ENCODE data around the gene HFE.
A peak's percentile ranks its signal among the peaks of the same experiment; 100 is the strongest.
"Not testable (repeated sequence)": the region's sequence is repeated elsewhere in the genome, so short reads cannot be mapped to it uniquely, and the experiment has no call there.

The HFE gene

GRCh38 chr6:26053992-26054780 lies 33.0 kb upstream of the HFE start:
- DNase-seq (ENCODE audit: low spot score in 2 of 2), result no peak
- H3K4me3 Mint-ChIP-seq, result peak overlapping the region; percentile 86
- H3K4me1 Mint-ChIP-seq, result peaks cover 26% of the 10 kb centered on the region
- H3K27me3 Mint-ChIP-seq, result no peaks in the 10 kb centered on the region
- no peaks in the 10 kb centered on the region for H3K9me3 Mint-ChIP-seq
- peak overlapping the region; percentile 90 for H3K27ac Mint-ChIP-seq (ENCODE audit: low read depth)
- peaks cover 29% of the 10 kb centered on the region for H3K36me3 Mint-ChIP-seq (ENCODE audit: insufficient read depth)
- no peak for ATAC-seq (replicated peaks; ENCODE audit: extremely low read depth, poor library complexity, severe bottlenecking)

DNA sequence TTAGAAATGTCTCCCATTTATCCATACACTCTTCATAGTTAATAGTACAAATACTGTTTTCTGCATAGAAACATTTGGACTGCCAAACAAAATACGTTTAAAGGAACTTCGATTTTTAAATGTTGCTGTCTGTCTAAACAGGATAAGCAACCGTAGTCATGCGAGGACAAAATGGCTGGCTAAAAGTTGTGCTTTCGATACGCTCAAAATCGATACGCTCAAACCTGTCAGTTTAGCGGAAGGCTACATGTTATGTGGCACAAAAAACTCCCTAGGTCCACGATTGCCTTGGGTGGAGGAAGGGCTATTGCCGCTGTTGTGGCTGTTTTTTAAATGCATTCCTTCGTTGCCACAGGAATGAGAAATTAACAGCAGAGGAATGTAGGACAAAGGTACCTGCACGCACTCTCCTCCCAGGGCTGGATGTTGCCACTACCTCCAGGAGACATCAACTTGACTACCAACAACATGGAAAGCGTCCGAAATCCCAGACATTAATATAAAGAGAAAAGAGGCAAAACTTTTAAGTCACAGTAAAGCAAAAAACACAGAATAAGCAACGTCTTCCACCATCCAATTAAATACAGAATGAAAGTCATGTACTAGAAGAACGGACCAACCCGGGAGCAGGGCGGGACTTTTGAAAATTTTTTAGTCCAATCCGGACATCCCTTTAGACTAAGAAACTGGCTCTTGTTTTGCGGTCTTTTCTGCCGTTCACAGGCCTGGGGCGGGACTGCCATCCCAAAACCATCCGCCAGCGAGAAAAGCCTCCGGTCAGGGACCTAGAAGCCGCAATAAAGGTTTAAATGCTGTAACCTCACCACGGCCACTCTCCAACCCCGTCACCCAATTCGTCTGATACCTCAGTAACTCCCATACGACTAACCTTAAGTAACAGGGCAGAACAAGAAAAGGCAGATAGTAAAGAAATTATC lies 32.2 kb upstream of the HFE start:
- Mint-ChIP-seq H3K4me1 (peaks cover 26% of the 10 kb centered on the region), H3K9me3 (no peaks in the 10 kb centered on the region), H3K27me3 (no peaks in the 10 kb centered on the region), H3K4me3 (peak overlapping the region; percentile 86), H3K27ac (ENCODE audit: low read depth) (peak overlapping the region; percentile 90), H3K36me3 (ENCODE audit: insufficient read depth) (peaks cover 29% of the 10 kb centered on the region)
- ATAC-seq (replicated peaks; ENCODE audit: extremely low read depth, poor library complexity, severe bottlenecking) (peak; percentile 71), DNase-seq (ENCODE audit: low spot score in 2 of 2) (peak; percentile 70 to 85)

GRCh38 chr6:26055719-26056582 lies 31.3 kb upstream of the HFE start:
- Mint-ChIP-seq H3K9me3 (no peaks in the 10 kb centered on the region), H3K27ac (ENCODE audit: low read depth) (peak overlapping the region; percentile 90), H3K4me3 (peak overlapping the region; percentile 86), H3K4me1 (peaks cover 26% of the 10 kb centered on the region), H3K27me3 (no peaks in the 10 kb centered on the region), H3K36me3 (ENCODE audit: insufficient read depth) (peaks cover 29% of the 10 kb centered on the region)
- peak; percentile 74 for ATAC-seq (replicated peaks; ENCODE audit: extremely low read depth, poor library complexity, severe bottlenecking)
- peak; percentile 81 to 90 for DNase-seq (ENCODE audit: low spot score in 2 of 2)

DNA sequence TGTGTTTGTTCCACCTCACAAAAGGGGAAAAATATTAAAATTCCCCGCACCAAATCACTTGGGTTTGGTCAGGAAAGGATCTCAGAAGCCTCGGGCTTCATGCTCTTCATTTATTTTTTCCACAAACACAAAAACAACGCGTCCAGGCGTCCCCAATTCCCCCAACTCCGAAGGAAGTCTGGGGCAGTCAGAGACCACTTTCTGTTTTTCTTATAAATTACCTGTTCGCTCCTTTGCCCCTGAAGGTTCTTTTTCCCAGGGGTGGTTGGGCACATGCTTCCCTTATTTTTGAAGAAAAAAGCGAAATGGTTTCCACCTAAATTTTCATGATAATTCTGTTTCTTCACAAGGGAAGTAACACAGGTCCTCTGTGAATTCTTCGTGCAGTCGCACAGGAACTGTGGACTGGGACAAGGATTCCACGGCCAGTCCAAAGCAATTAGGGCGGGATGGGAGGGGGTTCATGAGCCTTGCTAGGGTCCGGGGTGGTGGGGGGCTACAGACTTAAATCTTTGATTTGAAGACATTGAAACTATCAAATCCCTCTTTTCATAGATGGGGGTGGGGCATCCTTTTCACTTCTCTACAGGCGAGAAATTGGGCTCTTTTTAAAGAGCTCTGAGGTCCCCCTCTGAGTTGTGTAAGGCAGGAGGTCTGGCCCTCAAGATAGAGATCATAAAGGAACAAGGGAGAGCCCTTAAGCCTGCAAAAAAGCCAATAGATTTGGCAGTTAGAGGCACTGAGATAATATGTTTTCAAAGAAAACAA lies 30.5 kb upstream of the HFE start:
- DNase-seq (ENCODE audit: low spot score in 2 of 2), result peak in 1 of 2 donors; percentile 17
- Mint-ChIP-seq H3K36me3 (ENCODE audit: insufficient read depth) (peaks cover 29% of the 10 kb centered on the region), H3K27me3 (no peaks in the 10 kb centered on the region), H3K4me3 (peak overlapping the region; percentile 86), H3K9me3 (no peaks in the 10 kb centered on the region), H3K27ac (ENCODE audit: low read depth) (peak overlapping the region; percentile 90), H3K4me1 (peaks cover 26% of the 10 kb centered on the region)
- no peak for ATAC-seq (replicated peaks; ENCODE audit: extremely low read depth, poor library complexity, severe bottlenecking)

DNA sequence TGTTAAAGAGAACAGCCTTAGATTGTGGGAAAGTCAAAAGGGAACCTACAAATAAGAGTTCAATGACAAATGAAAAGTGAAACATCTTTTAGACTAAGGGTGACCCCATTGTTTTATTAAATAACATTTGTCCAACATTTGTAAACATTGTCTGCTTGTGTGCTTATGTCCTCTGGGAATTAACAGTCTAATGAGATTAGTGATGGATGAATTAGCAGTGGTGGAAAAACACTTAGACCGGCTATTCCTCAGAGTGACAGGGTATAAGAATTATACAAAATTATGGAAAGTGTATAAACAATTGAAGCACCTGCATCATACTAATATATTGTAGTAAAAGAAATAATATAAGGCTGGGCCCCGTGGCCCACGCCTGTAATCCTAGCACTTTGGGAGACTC lies 29.3 kb upstream of the HFE start:
- H3K4me1 Mint-ChIP-seq, result peaks cover 26% of the 10 kb centered on the region
- ATAC-seq (replicated peaks; ENCODE audit: extremely low read depth, poor library complexity, severe bottlenecking) (no peak), DNase-seq (ENCODE audit: low spot score in 2 of 2) (no peak)
- peak overlapping the region; percentile 57 for H3K27ac Mint-ChIP-seq (ENCODE audit: low read depth)
- H3K4me3 Mint-ChIP-seq, result no peak overlapping the region
- no peaks in the 10 kb centered on the region for H3K27me3 Mint-ChIP-seq
- peaks cover 29% of the 10 kb centered on the region for H3K36me3 Mint-ChIP-seq (ENCODE audit: insufficient read depth)
- no peaks in the 10 kb centered on the region for H3K9me3 Mint-ChIP-seq

- not testable (repeated sequence) for H3K27me3 Mint-ChIP-seq; H3K4me3 Mint-ChIP-seq; ATAC-seq (replicated peaks; ENCODE audit: extremely low read depth, poor library complexity, severe bottlenecking); DNase-seq (ENCODE audit: low spot score in 2 of 2); H3K9me3 Mint-ChIP-seq
- peaks cover 26% of the 10 kb centered on the region for H3K4me1 Mint-ChIP-seq
- H3K36me3 Mint-ChIP-seq (ENCODE audit: insufficient read depth), result peaks cover 29% of the 10 kb centered on the region
- H3K27ac Mint-ChIP-seq (ENCODE audit: low read depth), result peak overlapping the region; percentile 57
Observed at GRCh38 chr6:26058477-26059033, 28.7 kb upstream of the HFE start.

DNA sequence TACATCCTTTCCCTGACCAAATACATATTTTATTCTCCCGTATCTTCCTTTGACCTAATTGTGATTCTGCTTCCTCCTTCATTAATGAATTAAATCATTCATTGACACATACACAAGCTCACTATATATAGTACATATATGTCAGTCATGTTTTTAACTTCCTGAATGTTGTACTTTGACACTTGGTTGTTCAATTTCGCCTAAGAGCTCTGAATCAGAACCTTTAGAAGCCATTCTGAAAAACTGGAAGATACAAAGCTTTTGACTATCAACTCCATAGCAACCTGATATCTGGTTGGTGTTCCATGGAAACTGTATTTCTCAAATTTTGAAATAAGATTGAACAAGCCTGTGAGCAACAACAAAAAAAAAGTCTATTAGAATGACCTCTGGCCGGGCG lies 27.3 kb upstream of the HFE start:
- no peak overlapping the region for H3K27ac Mint-ChIP-seq (ENCODE audit: low read depth)
- no peak for ATAC-seq (replicated peaks; ENCODE audit: extremely low read depth, poor library complexity, severe bottlenecking)
- no peaks in the 10 kb centered on the region for H3K27me3 Mint-ChIP-seq
- peaks cover 14% of the 10 kb centered on the region for H3K4me1 Mint-ChIP-seq
- H3K36me3 Mint-ChIP-seq (ENCODE audit: insufficient read depth), result peaks cover 19% of the 10 kb centered on the region
- no peaks in the 10 kb centered on the region for H3K9me3 Mint-ChIP-seq
- no peak overlapping the region for H3K4me3 Mint-ChIP-seq
- no peak for DNase-seq (ENCODE audit: low spot score in 2 of 2)

- Mint-ChIP-seq H3K36me3 (ENCODE audit: insufficient read depth) (no peaks in the 10 kb centered on the region), H3K27ac (ENCODE audit: low read depth) (no peak overlapping the region), H3K4me1 (no peaks in the 10 kb centered on the region), H3K4me3 (no peak overlapping the region), H3K27me3 (no peaks in the 10 kb centered on the region), H3K9me3 (no peaks in the 10 kb centered on the region)
- no peak for DNase-seq (ENCODE audit: low spot score in 2 of 2)
- peak; percentile 47 for ATAC-seq (replicated peaks; ENCODE audit: extremely low read depth, poor library complexity, severe bottlenecking)
Observed at GRCh38 chr6:26064619-26065257, 22.5 kb upstream of the HFE start.

DNA sequence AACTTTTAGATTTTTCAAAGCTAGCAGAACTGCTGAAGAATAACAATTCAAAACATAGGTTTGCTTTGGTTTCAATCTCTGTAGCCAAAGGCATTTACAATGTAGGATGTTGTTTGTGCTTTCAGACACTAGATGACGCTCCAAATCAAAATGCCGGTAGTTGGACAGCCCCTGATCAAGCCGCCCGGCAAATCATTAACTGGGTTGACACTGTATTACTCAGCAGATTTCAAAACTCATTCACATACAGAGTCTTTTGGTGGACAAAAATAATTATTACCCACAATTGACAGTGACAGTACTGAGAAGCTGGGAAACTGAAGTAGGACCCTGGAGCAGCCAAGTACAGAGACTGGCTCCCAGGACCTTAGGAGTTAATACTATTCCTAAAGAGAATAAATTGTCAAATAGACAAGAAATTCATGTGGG lies 21.3 kb upstream of the HFE start:
- peak in 1 of 2 donors; percentile 58 for DNase-seq (ENCODE audit: low spot score in 2 of 2)
- no peaks in the 10 kb centered on the region for H3K27me3 Mint-ChIP-seq
- no peaks in the 10 kb centered on the region for H3K4me1 Mint-ChIP-seq
- ATAC-seq (replicated peaks; ENCODE audit: extremely low read depth, poor library complexity, severe bottlenecking), result peak; percentile 87
- no peaks in the 10 kb centered on the region for H3K9me3 Mint-ChIP-seq
- no peak overlapping the region for H3K4me3 Mint-ChIP-seq
- no peaks in the 10 kb centered on the region for H3K36me3 Mint-ChIP-seq (ENCODE audit: insufficient read depth)
- no peak overlapping the region for H3K27ac Mint-ChIP-seq (ENCODE audit: low read depth)

DNA sequence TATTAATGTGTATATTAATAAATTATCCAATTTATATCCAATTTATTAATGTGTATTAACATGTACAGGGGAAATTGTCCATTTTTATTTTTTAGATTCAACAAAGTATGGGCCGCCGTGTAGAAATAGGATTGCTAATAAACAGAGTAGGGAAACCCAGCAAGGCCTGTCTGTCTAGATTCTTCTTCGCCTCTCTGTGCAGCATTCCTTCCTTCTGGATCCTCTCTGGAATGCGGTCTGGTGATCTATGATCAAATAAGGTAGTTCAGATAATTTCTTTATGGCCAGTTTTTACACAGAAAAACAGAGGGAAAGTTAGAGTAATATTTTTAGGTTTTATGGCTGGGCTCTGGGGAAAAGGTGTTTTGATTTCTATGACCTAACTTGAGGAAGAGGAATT lies 19.9 kb upstream of the HFE start:
- Mint-ChIP-seq H3K4me3 (no peak overlapping the region), H3K9me3 (no peaks in the 10 kb centered on the region), H3K4me1 (no peaks in the 10 kb centered on the region), H3K36me3 (ENCODE audit: insufficient read depth) (no peaks in the 10 kb centered on the region), H3K27ac (ENCODE audit: low read depth) (no peak overlapping the region), H3K27me3 (no peaks in the 10 kb centered on the region)
- no peak for DNase-seq (ENCODE audit: low spot score in 2 of 2)
- no peak for ATAC-seq (replicated peaks; ENCODE audit: extremely low read depth, poor library complexity, severe bottlenecking)

DNA sequence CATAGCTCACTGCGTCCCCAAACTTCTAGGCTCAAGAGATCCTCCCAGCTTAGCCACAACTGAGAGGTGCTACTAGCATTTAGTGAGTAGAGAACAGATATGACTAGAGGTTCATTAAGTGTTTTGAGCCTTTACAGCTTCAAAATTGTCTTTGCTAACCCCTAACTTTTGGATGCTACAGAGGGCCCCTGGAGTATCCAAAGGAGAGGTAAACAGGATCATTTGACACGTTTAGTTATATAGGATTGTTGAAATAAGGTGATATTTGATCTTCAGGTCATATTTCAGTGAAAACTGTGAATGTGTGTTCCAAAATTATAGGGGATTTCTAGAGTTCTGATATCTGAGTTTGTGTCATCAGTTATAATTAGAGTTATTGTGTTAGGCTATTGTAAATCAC lies 19.2 kb upstream of the HFE start:
- no peak overlapping the region for H3K4me3 Mint-ChIP-seq
- no peak overlapping the region for H3K27ac Mint-ChIP-seq (ENCODE audit: low read depth)
- ATAC-seq (replicated peaks; ENCODE audit: extremely low read depth, poor library complexity, severe bottlenecking) (no peak), DNase-seq (ENCODE audit: low spot score in 2 of 2) (no peak)
- no peaks in the 10 kb centered on the region for H3K4me1 Mint-ChIP-seq
- no peaks in the 10 kb centered on the region for H3K27me3 Mint-ChIP-seq
- H3K9me3 Mint-ChIP-seq, result no peaks in the 10 kb centered on the region
- no peaks in the 10 kb centered on the region for H3K36me3 Mint-ChIP-seq (ENCODE audit: insufficient read depth)
